Cardiac fibroblast (primary cell): Measurements from ENCODE around the gene TFPT.

Experiments used
- DNase-seq, 2 donors: peaks; one replicate each; pipeline versions ENCODE4 v3.0.0 to v3.0.0-alpha.2; 2010; ENCODE audit warnings: low read depth in 2 of 2
- H3K4me3 ChIP-seq, 2 donors: replicated peaks in 1 of 2; 1 replicate in 1 of 2; 2 replicates in 1 of 2; pipeline ENCODE4 v1.5.1; 2011; ENCODE audit warnings: low read depth in 2 of 2, low read length in 2 of 2, mild to moderate bottlenecking in 2 of 2, moderate library complexity in 1 of 2
- TF ChIP-seq, protein P1 (sequence below): IDR thresholded peaks from one replicate; pipeline ENCODE4 v1.5.1; 2011; ENCODE audit warnings: low read depth, mild to moderate bottlenecking, low read length, inconsistent platforms

Gene TFPT

GRCh38 chr19:54137699-54138488 is 22.4 kb upstream of the TFPT start, which contains the start of gene CNOT3:
Gene CNOT3 (plus strand): TSS chr19:54137762. CDS start chr19:54142979, 5,217 bp downstream.
- TF ChIP-seq, protein P1, sequence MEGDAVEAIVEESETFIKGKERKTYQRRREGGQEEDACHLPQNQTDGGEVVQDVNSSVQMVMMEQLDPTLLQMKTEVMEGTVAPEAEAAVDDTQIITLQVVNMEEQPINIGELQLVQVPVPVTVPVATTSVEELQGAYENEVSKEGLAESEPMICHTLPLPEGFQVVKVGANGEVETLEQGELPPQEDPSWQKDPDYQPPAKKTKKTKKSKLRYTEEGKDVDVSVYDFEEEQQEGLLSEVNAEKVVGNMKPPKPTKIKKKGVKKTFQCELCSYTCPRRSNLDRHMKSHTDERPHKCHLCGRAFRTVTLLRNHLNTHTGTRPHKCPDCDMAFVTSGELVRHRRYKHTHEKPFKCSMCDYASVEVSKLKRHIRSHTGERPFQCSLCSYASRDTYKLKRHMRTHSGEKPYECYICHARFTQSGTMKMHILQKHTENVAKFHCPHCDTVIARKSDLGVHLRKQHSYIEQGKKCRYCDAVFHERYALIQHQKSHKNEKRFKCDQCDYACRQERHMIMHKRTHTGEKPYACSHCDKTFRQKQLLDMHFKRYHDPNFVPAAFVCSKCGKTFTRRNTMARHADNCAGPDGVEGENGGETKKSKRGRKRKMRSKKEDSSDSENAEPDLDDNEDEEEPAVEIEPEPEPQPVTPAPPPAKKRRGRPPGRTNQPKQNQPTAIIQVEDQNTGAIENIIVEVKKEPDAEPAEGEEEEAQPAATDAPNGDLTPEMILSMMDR: no peak
- no peak for DNase-seq
- H3K4me3 ChIP-seq: peak within 1 kb of the TSS; percentile 67 to 85

DNA sequence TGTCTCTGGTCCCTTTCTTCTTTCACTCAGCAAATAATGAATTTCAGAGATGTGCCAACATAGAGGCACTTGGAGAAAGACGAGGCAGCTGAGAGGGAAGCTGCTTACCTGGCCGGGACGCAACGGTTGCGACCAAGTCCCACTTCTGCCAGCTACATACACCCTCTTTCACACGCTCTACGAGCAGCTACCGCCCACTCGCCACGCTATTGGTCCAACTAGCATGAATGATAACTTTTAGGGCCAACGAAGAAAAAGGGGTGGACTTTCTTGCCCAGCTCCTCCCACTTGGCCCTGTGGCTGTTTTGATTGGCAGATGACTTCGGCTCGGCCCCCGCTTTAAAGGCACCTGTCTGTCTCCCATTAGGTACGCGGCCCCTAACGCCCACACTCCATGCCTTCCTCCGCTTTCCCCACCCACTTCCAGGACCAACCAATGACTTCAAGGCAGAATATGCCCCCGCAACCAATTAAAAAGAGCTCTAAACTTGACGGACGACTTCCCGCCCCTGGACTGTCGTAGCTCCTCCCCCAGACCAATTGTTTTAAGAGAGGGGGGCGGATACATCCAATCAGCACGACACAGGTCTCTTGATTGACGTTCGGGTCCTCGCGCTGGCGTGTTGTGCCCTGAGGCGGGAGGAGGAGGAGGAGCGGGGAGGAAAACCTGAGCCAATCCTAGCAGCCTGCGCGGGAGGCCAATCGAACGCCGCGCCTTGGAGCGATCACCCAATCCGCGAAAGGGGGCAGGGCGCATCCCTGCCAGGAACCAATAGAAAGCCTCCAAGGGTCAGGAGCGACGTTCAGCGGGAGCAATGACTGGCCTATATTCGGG is 21.6 kb upstream of the TFPT start:
- peak overlapping the region; percentile 67 to 85 for H3K4me3 ChIP-seq
- peak; percentile 100 for DNase-seq
- TF ChIP-seq, protein P1: no peak

- DNase-seq: peak; percentile 8 to 31
- H3K4me3 ChIP-seq: peak overlapping the region; percentile 49 to 62
- TF ChIP-seq, protein P1: no peak
Measured at GRCh38 chr19:54136086-54136863, 20.8 kb upstream of the TFPT start.

GRCh38 chr19:54133957-54134590 is 18.6 kb upstream of the TFPT start:
- DNase-seq: no peak
- TF ChIP-seq, protein P1: no peak
- no peak overlapping the region for H3K4me3 ChIP-seq

GRCh38 chr19:54133312-54133956 is 18.0 kb upstream of the TFPT start:
- peak in 1 of 2 donors; percentile 11 for DNase-seq
- no peak overlapping the region for H3K4me3 ChIP-seq
- TF ChIP-seq, protein P1: no peak
